ENCODE measurements around the gene SUGCT.

- TF ChIP-seq CTCF (conservative IDR thresholded peaks at IDR 0.05 in 1 of 2, IDR thresholded peaks at IDR 0.05 in 1 of 2; ENCODE audit: extremely low read depth in 1 of 2, insufficient read depth in 1 of 2, low read depth in 1 of 2, low read length in 2 of 2) (no peak), EZH2 (IDR thresholded peaks at IDR 0.05; ENCODE audit: borderline replicate concordance, low read length) (no peak)
Observed at GRCh38 chr7:40425696-40426095, 290.9 kb downstream of the SUGCT start.
